Prostate gland (tissue), 2 donors: Measurements from ENCODE around the gene FGFBP2.

Source experiments
- POLR2A ChIP-seq: fragments of 450-650 bp; IDR thresholded peaks from one replicate; pipeline ENCODE4 v1.6.1; 2016; ENCODE audit warnings: antibody characterized with exemption, mild to moderate bottlenecking
- POLR2AphosphoS5 ChIP-seq: sonication (generic); formaldehyde crosslinking; IDR thresholded peaks from one replicate; pipeline ENCODE4 v1.6.1; 2017; ENCODE audit warnings: antibody characterized with exemption
- TF ChIP-seq, protein P1 (sequence below), 4 experiments: fragments of 200-600 bp in 2 of 4; fragments of 450-650 bp in 2 of 4; sonication (generic) in 2 of 4; IDR thresholded peaks; 1 replicate in 3 of 4; 2 replicates in 1 of 4; pipeline ENCODE4 v1.5.1; 2016 to 2019; ENCODE audit warnings: antibody characterized with exemption in 4 of 4, mild to moderate bottlenecking in 2 of 4, moderate library complexity in 2 of 4

DNA sequence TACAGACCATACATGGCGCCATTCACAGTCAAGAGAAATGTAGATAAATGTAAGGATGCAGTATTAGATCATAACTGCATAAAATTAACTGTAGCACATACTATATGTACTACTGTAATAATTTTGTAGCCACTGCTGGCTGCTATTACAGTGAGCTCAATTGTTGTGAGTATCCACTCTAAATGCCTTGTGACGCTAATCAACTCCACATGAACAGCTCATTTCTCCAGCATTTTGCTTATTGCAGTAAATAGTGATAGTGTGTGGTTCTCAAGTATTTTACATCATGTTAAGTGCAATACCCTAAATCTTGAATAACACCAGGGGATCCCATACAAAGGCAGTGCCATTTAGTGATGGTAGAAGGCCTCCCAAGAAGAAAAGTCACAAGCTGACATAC is 45.7 kb downstream of the FGFBP2 start:
- TF ChIP-seq, protein P1, sequence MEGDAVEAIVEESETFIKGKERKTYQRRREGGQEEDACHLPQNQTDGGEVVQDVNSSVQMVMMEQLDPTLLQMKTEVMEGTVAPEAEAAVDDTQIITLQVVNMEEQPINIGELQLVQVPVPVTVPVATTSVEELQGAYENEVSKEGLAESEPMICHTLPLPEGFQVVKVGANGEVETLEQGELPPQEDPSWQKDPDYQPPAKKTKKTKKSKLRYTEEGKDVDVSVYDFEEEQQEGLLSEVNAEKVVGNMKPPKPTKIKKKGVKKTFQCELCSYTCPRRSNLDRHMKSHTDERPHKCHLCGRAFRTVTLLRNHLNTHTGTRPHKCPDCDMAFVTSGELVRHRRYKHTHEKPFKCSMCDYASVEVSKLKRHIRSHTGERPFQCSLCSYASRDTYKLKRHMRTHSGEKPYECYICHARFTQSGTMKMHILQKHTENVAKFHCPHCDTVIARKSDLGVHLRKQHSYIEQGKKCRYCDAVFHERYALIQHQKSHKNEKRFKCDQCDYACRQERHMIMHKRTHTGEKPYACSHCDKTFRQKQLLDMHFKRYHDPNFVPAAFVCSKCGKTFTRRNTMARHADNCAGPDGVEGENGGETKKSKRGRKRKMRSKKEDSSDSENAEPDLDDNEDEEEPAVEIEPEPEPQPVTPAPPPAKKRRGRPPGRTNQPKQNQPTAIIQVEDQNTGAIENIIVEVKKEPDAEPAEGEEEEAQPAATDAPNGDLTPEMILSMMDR (IDR thresholded peaks at IDR 0.05) = no peak
- TF ChIP-seq POLR2A = no peak
- TF ChIP-seq POLR2AphosphoS5 = no peak
